ENCODE measurements around the gene SCP2. TPM values are rescaled to one million over a fixed set of nuclear protein-coding genes. Genes with fewer than 3 reads are reported as not detected.

SCP2 gene
- total RNA-seq, 1 donor from 2014 or later = 89.8 TPM

- FAIRE-seq = no peak
- H3K4me3 Mint-ChIP-seq (ENCODE audit: unreplicated experiment) = no peak overlapping the region
- no peak overlapping the region for H3K4me2 ChIP-seq (ENCODE audit: low read length)
These were observed 46.9 kb upstream of the SCP2 start for GRCh38 chr1:52880206-52880605.

GRCh38 chr1:52887483-52887882 is 39.6 kb upstream of the SCP2 start:
- H4K20me1 ChIP-seq (ENCODE audit: insufficient read depth, low read length) = no peaks in the 10 kb centered on the region
- H3K4me3 ChIP-seq (ENCODE audit: insufficient read depth, low read depth, low read length) = no peak overlapping the region
- H3K4me2 ChIP-seq (ENCODE audit: low read length) = no peak overlapping the region
- no peaks in the 10 kb centered on the region for H3K9me3 Mint-ChIP-seq (ENCODE audit: unreplicated experiment)
- H2AFZ ChIP-seq (ENCODE audit: low read depth, low read length) = no peak overlapping the region
- H3K4me1 Mint-ChIP-seq (ENCODE audit: low read depth, unreplicated experiment) = no peaks in the 10 kb centered on the region
- no peaks in the 10 kb centered on the region for H3K4me1 ChIP-seq (ENCODE audit: insufficient read depth, low read length)
- FAIRE-seq = no peak
- H3K27me3 ChIP-seq (ENCODE audit: insufficient read depth, low read length) = no peaks in the 10 kb centered on the region
- no peak overlapping the region for H3K4me3 Mint-ChIP-seq (ENCODE audit: unreplicated experiment)
- no peaks in the 10 kb centered on the region for H3K9me3 ChIP-seq (ENCODE audit: insufficient read depth, low read depth, low read length)
- no peaks in the 10 kb centered on the region for H3K79me2 ChIP-seq (ENCODE audit: insufficient read depth, low read length)
- H3K27me3 Mint-ChIP-seq (ENCODE audit: low read depth, unreplicated experiment) = no peaks in the 10 kb centered on the region
- no peak overlapping the region for H3K27ac Mint-ChIP-seq (ENCODE audit: unreplicated experiment)
- TF ChIP-seq CTCF (IDR thresholded peaks at IDR 0.05; ENCODE audit: insufficient read depth, low read depth, low read length) (no peak), EZH2 (IDR thresholded peaks at IDR 0.05; ENCODE audit: insufficient read depth, low read length) (no peak)
- H3K36me3 Mint-ChIP-seq (ENCODE audit: low read depth, unreplicated experiment) = no peaks in the 10 kb centered on the region
- H3K36me3 ChIP-seq (ENCODE audit: insufficient read depth, low read length) = no peaks in the 10 kb centered on the region
- no peak for DNase-seq (ENCODE audit: low read depth)
- H3K9ac ChIP-seq (ENCODE audit: low read length) = no peak overlapping the region
- no peak overlapping the region for H3K27ac ChIP-seq (ENCODE audit: low read depth, low read length)

More at GRCh38 chr1:52880206-52880605, 46.9 kb upstream of the SCP2 start:
- H3K9me3 ChIP-seq (ENCODE audit: insufficient read depth, low read depth, low read length) = no peaks in the 10 kb centered on the region
- no peak for DNase-seq (ENCODE audit: low read depth)
- H4K20me1 ChIP-seq (ENCODE audit: insufficient read depth, low read length) = no peaks in the 10 kb centered on the region
- no peaks in the 10 kb centered on the region for H3K27me3 ChIP-seq (ENCODE audit: insufficient read depth, low read length)
- no peak overlapping the region for H3K27ac ChIP-seq (ENCODE audit: low read depth, low read length)
- H3K4me1 ChIP-seq (ENCODE audit: insufficient read depth, low read length) = no peaks in the 10 kb centered on the region
- no peak overlapping the region for H3K27ac Mint-ChIP-seq (ENCODE audit: unreplicated experiment)
- H3K36me3 Mint-ChIP-seq (ENCODE audit: low read depth, unreplicated experiment) = no peaks in the 10 kb centered on the region
- H2AFZ ChIP-seq (ENCODE audit: low read depth, low read length) = no peak overlapping the region
- no peaks in the 10 kb centered on the region for H3K9me3 Mint-ChIP-seq (ENCODE audit: unreplicated experiment)
- peaks cover 3% of the 10 kb centered on the region for H3K4me1 Mint-ChIP-seq (ENCODE audit: low read depth, unreplicated experiment)
- H3K36me3 ChIP-seq (ENCODE audit: insufficient read depth, low read length) = no peaks in the 10 kb centered on the region
- no peaks in the 10 kb centered on the region for H3K79me2 ChIP-seq (ENCODE audit: insufficient read depth, low read length)
- no peak overlapping the region for H3K9ac ChIP-seq (ENCODE audit: low read length)
- no peaks in the 10 kb centered on the region for H3K27me3 Mint-ChIP-seq (ENCODE audit: low read depth, unreplicated experiment)
- no peak overlapping the region for H3K4me3 ChIP-seq (ENCODE audit: insufficient read depth, low read depth, low read length)
- TF ChIP-seq CTCF (IDR thresholded peaks at IDR 0.05; ENCODE audit: insufficient read depth, low read depth, low read length) (no peak), EZH2 (IDR thresholded peaks at IDR 0.05; ENCODE audit: insufficient read depth, low read length) (no peak)

GRCh38 chr1:52892424-52893215 is 34.5 kb upstream of the SCP2 start:
- no peaks in the 10 kb centered on the region for H3K79me2 ChIP-seq (ENCODE audit: insufficient read depth, low read length)
- peaks cover 5% of the 10 kb centered on the region for H3K27me3 Mint-ChIP-seq (ENCODE audit: low read depth, unreplicated experiment)
- H3K4me3 Mint-ChIP-seq (ENCODE audit: unreplicated experiment) = no peak overlapping the region
- no peaks in the 10 kb centered on the region for H3K36me3 ChIP-seq (ENCODE audit: insufficient read depth, low read length)
- H3K4me1 ChIP-seq (ENCODE audit: insufficient read depth, low read length) = no peaks in the 10 kb centered on the region
- H4K20me1 ChIP-seq (ENCODE audit: insufficient read depth, low read length) = no peaks in the 10 kb centered on the region
- H3K4me3 ChIP-seq (ENCODE audit: insufficient read depth, low read depth, low read length) = no peak overlapping the region
- FAIRE-seq (no peak), DNase-seq (ENCODE audit: low read depth) (no peak)
- H3K9me3 Mint-ChIP-seq (ENCODE audit: unreplicated experiment) = no peaks in the 10 kb centered on the region
- H3K4me1 Mint-ChIP-seq (ENCODE audit: low read depth, unreplicated experiment) = no peaks in the 10 kb centered on the region
- H3K9ac ChIP-seq (ENCODE audit: low read length) = no peak overlapping the region
- no peak overlapping the region for H2AFZ ChIP-seq (ENCODE audit: low read depth, low read length)
- no peak for TF ChIP-seq CTCF (IDR thresholded peaks at IDR 0.05; ENCODE audit: insufficient read depth, low read depth, low read length)
- no peak for TF ChIP-seq EZH2 (IDR thresholded peaks at IDR 0.05; ENCODE audit: insufficient read depth, low read length)
- no peaks in the 10 kb centered on the region for H3K36me3 Mint-ChIP-seq (ENCODE audit: low read depth, unreplicated experiment)
- H3K27me3 ChIP-seq (ENCODE audit: insufficient read depth, low read length) = no peaks in the 10 kb centered on the region
- H3K4me2 ChIP-seq (ENCODE audit: low read length) = no peak overlapping the region
- H3K27ac ChIP-seq (ENCODE audit: low read depth, low read length) = no peak overlapping the region
- H3K9me3 ChIP-seq (ENCODE audit: insufficient read depth, low read depth, low read length) = no peaks in the 10 kb centered on the region
- no peak overlapping the region for H3K27ac Mint-ChIP-seq (ENCODE audit: unreplicated experiment)

All from astrocyte (in vitro differentiated cells and primary cell).